GM19025 (cell line): ENCODE data around the gene PTPN14.

Source experiments
- ATAC-seq: cut with Tn5 transposase; IDR thresholded peaks from one replicate; pipeline ENCODE4 v1.9.1; 2021; ENCODE audit warnings: mild to moderate bottlenecking, low read depth, moderate library complexity; ENCODE audit not compliant: unreplicated experiment

Gene PTPN14

GRCh38 chr1:214569357-214570004 is 18.1 kb upstream of the PTPN14 start:
- no peak for ATAC-seq

- ATAC-seq, result no peak
These were observed 16.9 kb upstream of the PTPN14 start for GRCh38 chr1:214568328-214568727.

GRCh38 chr1:214567481-214567980 is 16.1 kb upstream of the PTPN14 start:
- no peak for ATAC-seq

GRCh38 chr1:214566158-214567104 is 15.0 kb upstream of the PTPN14 start:
- no peak for ATAC-seq

- no peak for ATAC-seq
These were observed 13.9 kb upstream of the PTPN14 start for GRCh38 chr1:214565310-214565709.

GRCh38 chr1:214563881-214564280 is 12.5 kb upstream of the PTPN14 start:
- no peak for ATAC-seq

- no peak for ATAC-seq
These were observed 6.7 kb upstream of the PTPN14 start for GRCh38 chr1:214557952-214558735.

GRCh38 chr1:214553142-214553710 is 1.8 kb upstream of the PTPN14 start:
- ATAC-seq, result no peak

- no peak for ATAC-seq
These were observed 789 bp upstream of the PTPN14 start for GRCh38 chr1:214552174-214552608.

- ATAC-seq, result peak; percentile 17
These were observed 456 bp downstream of the PTPN14 start for GRCh38 chr1:214550857-214551435.

- ATAC-seq, result no peak
These were observed 1.2 kb downstream of the PTPN14 start for GRCh38 chr1:214550013-214550856.

- ATAC-seq, result no peak
These were observed 1.8 kb downstream of the PTPN14 start for GRCh38 chr1:214549604-214550003.

GRCh38 chr1:214548988-214549387 is 2.4 kb downstream of the PTPN14 start:
- no peak for ATAC-seq

- no peak for ATAC-seq
These were observed 3.1 kb downstream of the PTPN14 start for GRCh38 chr1:214548271-214548670.

GRCh38 chr1:214547747-214548146 is 3.7 kb downstream of the PTPN14 start:
- no peak for ATAC-seq

- no peak for ATAC-seq
These were observed 4.3 kb downstream of the PTPN14 start for GRCh38 chr1:214546886-214547641.

GRCh38 chr1:214546084-214546483 is 5.3 kb downstream of the PTPN14 start:
- no peak for ATAC-seq

GRCh38 chr1:214545293-214545692 is 6.1 kb downstream of the PTPN14 start:
- ATAC-seq, result no peak
